Myocyte (in vitro differentiated cells): ENCODE results near the gene SH3RF2. TPM values are rescaled to one million over a fixed set of nuclear protein-coding genes. Genes with fewer than 3 reads are reported as not detected.
A peak's percentile ranks its signal among the peaks of the same experiment; 100 is the strongest.
"Not testable (repeated sequence)": the region's sequence is repeated elsewhere in the genome, so short reads cannot be mapped to it uniquely, and the experiment has no call there.

Experiments used
- DNase-seq: peaks from one replicate; pipeline ENCODE4 v3.0.0-alpha.2; 2012; ENCODE audit warnings: low read depth
- total RNA-seq: library from RNA; depleted of rRNA; stranded (reverse); fragments of >200 nt; gene quantifications from 2 replicates; pipeline ENCODE4 v1.2.3, GENCODE V29; 2014

The SH3RF2 gene
- total RNA-seq, 1 donor from 2014 or later: 1.1 TPM

GRCh38 chr5:145948047-145948446, 11.7 kb downstream of the SH3RF2 start:
- no peak for DNase-seq

- DNase-seq: no peak
These were observed 12.5 kb downstream of the SH3RF2 start for GRCh38 chr5:145948921-145949320.

- no peak for DNase-seq
These were observed 13.1 kb downstream of the SH3RF2 start for GRCh38 chr5:145949474-145949873.

GRCh38 chr5:145951071-145951470, 14.7 kb downstream of the SH3RF2 start:
- DNase-seq: no peak

GRCh38 chr5:145953202-145953601, 16.8 kb downstream of the SH3RF2 start:
- DNase-seq: no peak

DNA sequence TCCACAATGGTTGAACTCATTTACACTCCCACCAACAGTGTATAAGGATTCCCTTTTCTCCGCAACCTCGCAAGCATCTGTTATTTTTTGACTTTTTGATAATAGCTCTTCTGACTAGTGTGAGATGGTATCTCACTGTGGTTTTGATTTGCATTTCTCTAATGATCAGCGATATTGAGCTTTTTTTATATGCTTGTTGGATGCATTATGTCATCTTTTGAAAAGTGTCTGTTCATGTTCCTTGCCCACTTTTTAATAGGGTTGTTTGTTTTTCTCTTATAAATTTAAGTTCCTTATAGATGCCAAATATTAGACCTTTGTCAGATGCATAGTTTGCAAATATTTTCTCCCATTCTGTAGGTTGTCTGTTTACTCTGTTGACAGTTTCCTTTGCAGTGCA, 17.8 kb downstream of the SH3RF2 start:
- DNase-seq: not testable (repeated sequence)

GRCh38 chr5:145957388-145957787, 21.0 kb downstream of the SH3RF2 start:
- DNase-seq: no peak

DNA sequence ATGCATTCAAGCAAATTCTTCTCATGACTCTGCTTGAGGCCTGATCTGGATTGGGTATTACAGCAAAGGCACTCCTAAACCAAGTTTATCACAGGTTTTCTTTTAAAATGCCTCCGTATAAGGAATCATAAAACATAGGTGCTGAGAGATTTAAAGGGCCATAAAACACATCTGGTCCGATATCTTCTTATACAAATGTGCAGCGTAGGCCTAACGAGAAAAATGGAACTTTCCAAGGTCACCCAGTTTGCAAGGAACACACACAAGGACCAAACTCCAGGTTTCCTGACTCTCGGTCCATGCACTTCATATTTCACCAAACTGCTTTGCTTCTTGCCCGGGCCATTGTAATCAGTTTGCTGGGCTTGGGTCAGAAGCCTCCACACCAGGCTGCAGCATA, 22.1 kb downstream of the SH3RF2 start:
- no peak for DNase-seq

GRCh38 chr5:145960166-145960565, 23.8 kb downstream of the SH3RF2 start:
- no peak for DNase-seq

DNA sequence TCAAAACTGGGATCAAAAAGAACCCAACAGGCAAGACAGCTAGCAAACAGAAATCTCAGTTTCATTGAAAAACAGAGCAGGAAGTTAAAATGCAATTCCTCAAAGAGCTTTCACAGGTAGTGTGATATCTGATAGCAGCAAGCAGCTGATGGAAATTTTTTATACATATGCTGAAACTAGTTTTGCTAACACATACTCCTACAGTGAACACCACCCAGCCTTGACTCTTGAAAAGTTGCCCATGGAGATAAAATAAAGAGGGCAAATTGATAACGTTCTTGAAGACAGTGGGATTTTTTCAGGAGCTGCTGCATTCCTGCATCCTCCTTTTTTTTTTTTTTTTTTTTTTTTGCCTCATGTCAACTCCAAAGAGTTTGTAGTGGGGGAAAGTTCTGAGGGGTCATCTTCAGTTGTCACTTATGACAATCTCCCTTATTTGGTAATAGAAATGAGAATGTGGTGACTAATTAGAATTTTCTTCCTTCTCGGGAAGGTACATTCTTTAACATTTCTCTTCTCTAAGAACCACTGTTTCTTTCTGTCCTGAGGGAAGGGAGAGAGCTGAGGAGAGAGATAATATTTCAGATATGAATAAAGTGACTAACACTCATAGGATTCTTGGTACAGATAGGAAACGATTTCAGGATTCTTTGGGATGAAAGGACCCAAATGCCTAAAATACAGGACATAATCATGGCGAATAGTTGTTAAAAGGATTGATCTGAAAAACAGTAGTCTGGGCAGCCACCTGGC, 24.6 kb downstream of the SH3RF2 start:
- no peak for DNase-seq

DNA sequence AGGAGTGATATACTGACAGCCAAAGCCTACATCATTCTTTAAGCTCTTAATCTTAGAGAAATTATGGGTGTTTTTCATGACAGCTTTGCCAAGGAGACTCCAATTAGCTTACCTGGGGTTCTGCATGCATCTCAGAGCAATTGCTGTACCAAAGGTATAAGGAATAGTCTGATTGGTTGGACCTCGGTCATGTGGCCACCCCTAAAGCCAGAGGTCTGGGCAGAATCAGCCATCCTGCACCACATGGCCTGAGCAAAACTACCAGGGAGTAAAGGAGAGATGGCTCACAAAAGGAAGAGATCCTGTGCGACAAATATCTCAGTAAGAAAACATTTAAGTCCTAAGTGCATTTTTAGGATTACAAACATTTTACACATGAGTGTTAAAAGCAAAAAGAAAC, 25.6 kb downstream of the SH3RF2 start:
- no peak for DNase-seq

DNA sequence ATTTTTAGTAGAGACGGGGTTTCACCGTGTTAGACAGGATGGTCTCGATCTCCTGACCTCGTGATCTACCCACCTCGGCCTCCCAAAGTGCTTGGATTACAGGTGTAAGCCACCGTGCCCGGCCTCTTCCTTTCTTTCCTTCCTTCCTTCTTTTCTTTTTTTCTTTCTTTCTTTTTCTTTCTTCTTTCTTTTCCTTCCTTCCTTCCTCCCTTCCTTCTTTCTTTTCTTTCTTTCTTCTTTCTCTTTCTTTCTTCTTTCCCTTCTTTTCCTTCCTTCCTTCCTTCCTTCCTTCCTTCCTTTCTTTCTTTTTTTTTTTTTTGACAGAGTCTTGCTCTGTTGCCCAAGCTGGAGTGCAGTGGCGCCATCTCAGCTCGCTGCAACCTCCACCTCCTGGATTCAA, 27.6 kb downstream of the SH3RF2 start:
- DNase-seq: not testable (repeated sequence)

GRCh38 chr5:145965804-145966203, 29.4 kb downstream of the SH3RF2 start:
- DNase-seq: no peak

DNA sequence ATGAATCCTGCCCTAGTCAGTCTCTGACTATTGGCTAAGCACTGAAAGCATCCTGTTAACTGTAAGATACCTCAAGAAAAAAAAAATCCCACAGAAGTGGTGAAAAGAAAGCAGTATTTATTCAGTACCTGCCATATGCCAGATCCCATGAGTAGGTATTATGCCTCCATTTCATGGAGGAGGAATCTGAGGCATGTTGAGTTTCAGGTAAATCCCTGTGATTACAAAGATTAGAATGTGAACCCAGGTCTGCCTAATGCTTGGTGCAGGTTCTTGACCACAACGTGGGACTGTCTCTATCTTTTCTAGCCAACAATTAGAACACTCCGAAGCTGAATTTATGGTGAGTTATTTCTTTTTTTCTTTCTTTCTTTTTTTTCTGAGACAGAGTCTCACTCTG, 30.9 kb downstream of the SH3RF2 start:
- DNase-seq: no peak

GRCh38 chr5:145968970-145969713, 32.8 kb downstream of the SH3RF2 start:
- DNase-seq: no peak

DNA sequence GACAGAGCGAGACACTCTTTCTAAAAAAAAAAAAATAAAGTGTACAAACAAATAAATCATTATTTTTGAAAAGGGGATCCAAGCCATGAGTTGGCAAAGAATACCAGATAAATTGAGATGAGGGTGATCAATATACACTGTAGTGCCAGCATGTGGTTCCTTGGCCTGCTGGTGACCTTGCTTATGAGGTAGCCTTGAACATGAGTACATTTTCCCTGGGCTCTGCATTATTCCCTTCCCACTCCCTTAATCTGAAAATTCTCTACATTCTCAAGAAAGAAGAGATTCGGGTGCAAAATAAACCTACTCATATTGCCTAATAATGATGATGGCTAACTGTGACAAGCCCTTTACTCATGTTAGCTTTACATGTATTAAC, 33.3 kb downstream of the SH3RF2 start:
- no peak for DNase-seq

DNA sequence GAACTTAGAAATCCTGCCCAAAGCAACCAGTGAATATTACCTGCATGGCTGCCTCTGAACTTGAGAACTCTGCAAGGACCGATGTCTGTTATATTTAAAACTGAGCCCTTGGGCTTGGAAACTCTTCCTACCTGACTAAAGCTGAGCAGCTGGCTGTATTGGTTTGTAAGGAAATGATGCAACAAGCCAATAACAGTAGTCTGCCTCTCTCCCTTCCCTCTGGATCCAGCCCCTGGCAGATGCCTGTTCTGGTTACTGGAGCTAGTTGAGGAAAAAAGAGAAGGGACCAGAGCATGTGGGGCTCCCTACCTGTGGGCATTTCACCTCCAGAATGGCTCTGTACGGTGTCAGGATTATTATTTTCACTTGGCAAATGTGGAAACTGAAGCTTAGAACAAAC, 34.7 kb downstream of the SH3RF2 start:
- DNase-seq: no peak

- DNase-seq: no peak
These were observed 35.3 kb downstream of the SH3RF2 start for GRCh38 chr5:145971701-145972100.

GRCh38 chr5:145975001-145975360, 38.6 kb downstream of the SH3RF2 start:
- no peak for DNase-seq

GRCh38 chr5:145975361-145976066, 39.1 kb downstream of the SH3RF2 start:
- DNase-seq: peak; percentile 53

- no peak for DNase-seq
These were observed 40.2 kb downstream of the SH3RF2 start for GRCh38 chr5:145976431-145977155.

DNA sequence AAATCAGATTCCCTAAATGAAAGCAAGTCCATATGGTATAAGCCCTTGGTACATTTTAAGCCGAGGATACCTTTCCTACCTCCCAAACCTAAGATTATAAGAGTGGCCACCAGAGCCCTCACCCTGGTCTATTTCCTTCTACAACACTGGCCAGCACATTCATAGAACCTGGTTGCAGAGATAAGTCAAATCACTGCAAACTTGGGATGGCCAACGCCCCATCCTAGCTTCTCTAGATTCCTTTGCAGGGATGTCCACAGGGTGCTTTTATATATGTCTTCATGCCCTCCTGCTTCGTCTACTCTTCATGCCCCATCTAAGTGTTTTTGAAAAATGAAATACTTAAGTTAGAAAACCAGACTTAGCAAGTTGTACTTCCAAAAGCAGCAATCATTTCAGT, 41.8 kb downstream of the SH3RF2 start:
- DNase-seq: no peak
